Iris pigment epithelial cell (primary cell): ENCODE results near the gene FASTK.
A peak's percentile ranks its signal among the peaks of the same experiment; 100 is the strongest.

Source experiments
- DNase-seq: peaks from one replicate; pipeline ENCODE4 v3.0.0-alpha.2; 2011; ENCODE audit warnings: low read depth

The FASTK gene

DNA sequence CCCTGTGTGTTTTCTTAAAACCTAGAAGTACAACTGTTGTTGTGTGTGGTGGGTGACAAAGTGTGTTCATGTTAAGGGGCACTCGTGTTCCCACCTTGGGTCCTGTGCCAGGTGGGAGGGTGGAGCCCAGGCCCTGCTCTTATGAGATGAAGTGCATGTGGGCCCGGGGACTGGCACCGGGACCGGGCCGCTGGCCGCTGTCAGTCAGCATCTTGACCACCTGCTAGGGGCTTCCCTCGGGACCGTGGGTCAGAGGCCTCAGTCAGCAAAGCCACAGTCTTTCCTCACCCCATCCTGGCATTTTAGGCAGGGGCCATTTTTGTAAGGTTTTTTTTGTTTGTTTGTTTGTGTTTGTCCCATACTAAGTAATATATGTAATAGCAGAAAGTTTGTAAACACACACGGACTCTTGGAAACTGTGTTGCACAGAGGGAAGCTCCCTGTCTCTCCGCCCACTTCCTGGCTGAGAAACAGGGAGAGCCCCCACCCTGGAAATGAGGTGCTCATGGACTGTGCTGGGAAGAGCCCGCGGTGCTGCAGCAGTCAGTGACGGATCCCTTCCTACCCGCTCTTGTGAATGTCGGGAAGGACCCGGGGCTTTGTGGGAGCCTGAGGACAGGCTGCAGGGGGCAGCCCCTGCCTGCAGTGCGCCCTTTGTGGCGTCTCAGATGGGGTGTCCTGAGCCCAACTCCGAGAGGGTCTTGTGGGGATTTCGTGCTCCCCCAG lies 19.0 kb upstream of the FASTK start:
- no peak for DNase-seq

GRCh38 chr7:151095828-151096475 lies 15.3 kb upstream of the FASTK start:
- no peak for DNase-seq

GRCh38 chr7:151095123-151095797 lies 14.7 kb upstream of the FASTK start:
- no peak for DNase-seq

DNA sequence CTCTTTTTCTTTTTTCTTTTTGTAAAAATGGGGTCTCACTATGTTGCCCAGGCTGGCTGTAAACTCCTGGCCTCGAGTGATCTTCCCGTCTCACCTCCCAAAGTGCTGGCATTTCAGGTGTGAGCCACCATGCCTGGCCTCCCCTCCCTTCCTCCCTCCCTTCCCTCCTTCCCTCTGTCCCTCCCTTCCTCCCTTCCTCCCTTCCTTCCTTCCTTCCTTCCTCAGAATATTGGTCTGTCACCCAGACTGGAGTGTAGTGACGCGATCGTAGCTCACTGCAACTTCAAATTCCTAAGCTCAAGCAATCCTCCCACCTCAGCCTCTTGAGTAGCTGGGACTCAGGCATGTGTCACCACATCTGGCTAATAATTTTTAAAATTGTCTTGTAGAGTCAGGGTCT lies 14.1 kb upstream of the FASTK start:
- no peak for DNase-seq

GRCh38 chr7:151093748-151094147 lies 13.1 kb upstream of the FASTK start:
- no peak for DNase-seq

- DNase-seq, result no peak
Measured at GRCh38 chr7:151091988-151092387, 11.4 kb upstream of the FASTK start.

- DNase-seq, result no peak
Measured at GRCh38 chr7:151091431-151091830, 10.8 kb upstream of the FASTK start.

- no peak for DNase-seq
Measured at GRCh38 chr7:151091003-151091402, 10.4 kb upstream of the FASTK start.

GRCh38 chr7:151089893-151090730 lies 9.5 kb upstream of the FASTK start:
- DNase-seq, result peak; percentile 18

DNA sequence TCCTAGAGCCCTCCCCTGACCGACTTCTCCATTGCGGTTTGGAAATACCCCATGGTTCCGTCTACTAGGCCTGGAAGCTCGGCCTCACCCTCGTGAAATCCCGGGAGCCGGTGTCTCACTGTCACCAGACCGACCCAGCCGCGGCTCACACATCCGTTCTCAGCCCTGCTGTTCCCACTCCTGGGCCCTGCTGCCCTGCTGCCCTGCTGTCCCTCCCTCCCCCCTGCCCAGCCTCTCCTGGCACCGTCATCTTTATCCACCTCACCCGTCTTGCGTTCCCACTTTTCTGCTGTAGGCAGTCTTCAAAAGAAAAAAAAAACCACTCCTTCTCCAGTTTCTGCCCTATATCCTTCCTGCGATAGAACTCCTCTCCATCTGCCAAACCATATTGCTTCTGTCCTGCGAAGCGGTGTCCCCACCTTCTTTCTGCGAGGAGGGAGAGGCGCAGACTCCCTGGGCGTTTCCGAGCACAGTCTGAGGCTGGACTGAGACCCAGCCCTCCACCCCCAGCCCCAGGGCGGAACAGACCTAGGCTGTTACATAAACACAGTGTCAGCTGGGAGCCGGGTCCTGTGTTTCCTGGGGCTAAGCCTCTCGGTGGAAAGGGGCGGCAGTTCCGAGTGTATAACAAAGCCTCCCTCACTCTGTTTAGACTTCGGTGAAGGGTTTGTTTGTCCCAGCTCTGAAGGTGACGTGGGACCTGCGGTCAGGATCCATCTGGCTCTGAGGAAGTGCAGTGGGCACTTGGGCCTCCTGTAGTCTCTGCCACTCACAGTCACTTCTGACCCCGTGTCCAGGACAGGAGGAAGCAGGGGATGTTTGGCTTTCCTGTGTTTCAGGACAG lies 8.5 kb upstream of the FASTK start:
- peak; percentile 77 for DNase-seq

- DNase-seq, result peak; percentile 32
Measured at GRCh38 chr7:151088019-151088855, 7.6 kb upstream of the FASTK start.

GRCh38 chr7:151087245-151088018 lies 6.8 kb upstream of the FASTK start:
- peak; percentile 65 for DNase-seq

DNA sequence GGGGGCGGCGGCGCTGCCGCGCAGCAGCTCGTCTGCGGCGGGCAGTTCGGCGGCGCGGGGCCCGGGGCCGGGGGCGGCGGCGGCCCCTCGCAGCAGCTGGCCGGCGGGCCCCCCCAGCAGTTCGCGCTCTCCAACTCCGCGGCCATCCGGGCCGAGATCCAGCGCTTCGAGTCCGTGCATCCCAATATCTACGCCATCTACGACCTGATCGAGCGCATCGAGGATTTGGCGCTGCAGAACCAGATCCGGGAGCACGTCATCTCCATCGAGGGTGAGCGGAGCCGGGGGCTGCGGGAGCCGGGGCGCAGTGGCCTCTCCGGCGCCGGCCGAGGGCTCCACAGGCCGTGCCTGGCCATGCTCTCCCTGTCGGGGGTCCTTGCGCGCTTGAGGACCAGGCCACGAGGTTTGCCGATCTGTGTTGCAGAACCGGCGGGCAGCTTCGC lies 6.2 kb upstream of the FASTK start:
- peak; percentile 57 for DNase-seq

DNA sequence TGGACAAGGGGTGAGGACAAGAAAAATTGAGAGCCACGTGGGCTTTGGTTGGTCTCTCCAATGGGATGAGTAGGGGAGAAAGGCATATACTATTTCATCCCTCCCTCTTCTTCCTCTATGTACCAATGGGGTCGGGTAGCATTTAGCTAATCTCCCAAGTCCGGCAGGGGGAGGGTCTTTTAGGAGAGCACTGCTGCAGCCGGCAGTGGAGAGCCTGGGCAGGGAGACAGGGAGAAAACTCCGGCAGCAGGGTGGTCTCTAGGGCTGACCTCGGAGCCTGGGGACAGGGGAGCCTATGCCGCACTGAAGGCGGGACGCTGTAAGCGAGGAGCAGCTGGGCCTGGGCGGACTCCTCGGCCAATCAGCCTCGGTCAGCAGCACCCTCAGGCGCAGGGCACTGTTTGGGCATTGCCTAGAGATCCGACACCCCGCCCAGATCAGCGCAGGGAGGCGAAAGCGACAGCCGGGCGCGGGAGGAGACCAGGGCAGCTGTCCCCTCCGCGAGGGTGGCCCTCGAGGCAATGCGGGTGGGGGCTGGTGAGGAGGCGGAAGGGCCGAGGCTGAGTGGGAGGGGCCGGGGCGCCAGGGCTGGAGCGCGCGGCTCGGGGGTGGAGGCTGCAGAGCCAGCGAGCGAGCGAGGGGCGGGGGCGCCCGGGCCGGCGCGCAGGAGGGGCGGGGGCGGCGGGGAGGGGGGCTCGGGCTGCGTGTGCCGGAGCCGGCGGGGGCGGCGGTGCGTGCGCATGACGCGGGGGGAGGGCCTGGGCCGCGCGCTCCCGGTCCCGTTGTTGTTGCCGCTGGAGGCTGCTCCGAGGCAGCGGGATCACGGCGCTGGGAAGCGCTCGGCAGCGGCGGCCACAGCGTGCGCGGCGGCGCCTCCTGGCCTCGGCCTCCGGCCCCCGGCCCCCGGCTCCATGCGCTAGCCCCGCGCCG lies 5.3 kb upstream of the FASTK start, which contains the start of gene AGAP3:
Gene AGAP3 (plus strand): TSS at position 785 of the 930 bp plus-strand sequence. CDS start 267 bp downstream, outside the sequence.
- DNase-seq, result peak; percentile 76

DNA sequence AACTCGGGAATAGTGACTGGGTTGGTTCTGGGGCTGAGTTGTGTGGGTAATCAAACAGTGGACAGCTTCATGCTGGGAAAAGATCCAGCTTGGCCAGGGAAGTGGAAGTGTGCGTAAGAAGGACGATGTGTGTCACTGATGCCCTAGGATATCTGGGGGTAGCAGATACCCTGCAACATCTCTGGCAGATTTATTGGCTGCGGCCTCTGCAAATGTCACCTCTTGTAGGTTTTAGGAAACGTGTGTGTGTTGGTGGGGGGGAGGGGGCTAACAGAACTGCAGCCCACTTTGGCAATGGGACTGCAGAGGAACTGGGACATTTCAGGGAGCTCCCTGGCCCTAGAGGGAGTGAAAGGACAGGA lies 4.7 kb upstream of the FASTK start:
- no peak for DNase-seq

DNA sequence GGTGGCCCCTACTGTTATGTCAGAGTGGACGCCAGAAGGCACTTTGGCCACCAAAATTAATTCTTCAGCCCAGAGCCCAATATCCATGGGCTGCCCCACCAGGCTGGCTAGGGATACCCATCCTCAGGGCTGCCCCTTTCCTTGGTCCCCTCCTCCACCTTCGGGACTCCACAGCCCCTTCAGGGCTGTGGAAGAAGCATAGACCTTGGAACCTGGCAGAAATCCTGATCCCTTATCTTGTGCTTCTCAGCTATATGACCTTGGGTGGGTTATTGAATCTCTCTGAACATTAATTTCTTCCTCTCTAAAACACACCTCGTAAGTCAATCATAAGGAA lies 3.2 kb upstream of the FASTK start:
- no peak for DNase-seq

DNA sequence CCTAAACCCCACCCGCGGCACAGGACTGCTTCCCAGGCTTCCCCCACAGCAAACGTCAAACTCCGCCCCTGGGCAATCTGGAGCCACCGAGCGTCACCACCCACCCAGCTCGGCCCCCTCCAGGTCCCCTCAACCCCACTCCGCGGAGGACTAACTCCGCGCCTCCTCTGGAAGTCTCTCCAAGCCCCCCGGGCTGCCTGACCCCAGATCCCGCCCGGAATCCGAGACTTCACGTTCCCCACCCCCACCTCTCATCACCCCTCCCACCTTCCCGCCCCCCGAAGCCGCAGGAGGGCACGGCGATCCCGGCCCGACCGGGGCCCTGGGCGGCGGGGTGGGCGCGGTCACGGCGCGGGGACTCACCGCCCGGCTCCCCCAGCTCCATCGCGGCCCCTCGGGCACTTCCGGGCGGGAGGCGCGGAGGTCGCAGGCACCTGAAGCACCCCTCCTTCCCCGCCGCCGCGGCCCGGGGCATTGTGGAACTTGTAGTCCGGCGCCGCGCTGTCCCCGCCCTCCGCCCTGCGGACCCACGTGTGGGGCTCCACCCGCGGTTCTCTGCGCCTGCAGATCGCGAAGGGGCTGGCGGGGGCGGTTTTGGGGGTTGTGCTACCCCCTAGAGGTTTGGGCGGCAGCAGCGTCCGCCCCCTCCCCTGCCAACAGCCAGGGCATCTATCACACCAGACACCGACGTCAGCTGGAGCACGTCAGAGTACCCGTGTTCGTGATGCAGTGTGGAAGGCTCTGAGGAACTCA lies 2.6 kb upstream of the FASTK start, which contains the start of gene TMUB1:
Gene TMUB1 (minus strand): TSS at position 423 of the 753 bp plus-strand sequence. CDS start 930 bp downstream, outside the sequence.
- DNase-seq, result no peak
